NCI-H69 (cell line): ENCODE data around the gene OBSCN.

Source experiments
- DNase-seq: peaks from one replicate; lab custom pipeline; 2025; lab: John Stamatoyannopoulos, UW

Gene OBSCN

DNA sequence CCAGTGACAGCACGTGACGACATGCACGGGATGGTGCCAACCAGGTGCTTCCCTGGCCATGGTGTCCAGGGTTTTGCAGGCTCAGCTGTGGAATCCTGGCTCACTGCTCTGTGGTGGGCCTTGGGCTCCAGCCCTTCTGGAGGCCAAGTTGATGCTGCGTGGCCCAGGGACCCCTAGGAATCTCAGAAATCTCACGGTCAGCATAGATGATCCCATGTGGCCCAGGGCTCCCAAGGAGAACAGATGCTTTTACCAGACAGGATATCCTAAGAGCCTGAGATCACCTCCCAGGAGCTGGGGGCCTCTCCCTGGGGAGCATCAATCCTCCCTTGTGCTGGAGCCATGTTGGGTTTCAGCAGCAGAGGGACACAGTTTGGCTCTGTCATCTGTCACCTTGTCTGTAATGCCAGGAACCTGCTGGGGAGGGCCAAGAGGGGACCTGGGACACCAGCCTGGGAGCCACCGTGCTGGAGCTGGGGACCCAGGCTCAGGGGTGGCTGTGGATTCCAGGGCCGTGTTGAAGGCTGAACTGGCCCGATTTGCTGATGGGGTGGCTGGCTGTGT lies 134.9 kb downstream of the OBSCN start:
- DNase-seq, result no peak

DNA sequence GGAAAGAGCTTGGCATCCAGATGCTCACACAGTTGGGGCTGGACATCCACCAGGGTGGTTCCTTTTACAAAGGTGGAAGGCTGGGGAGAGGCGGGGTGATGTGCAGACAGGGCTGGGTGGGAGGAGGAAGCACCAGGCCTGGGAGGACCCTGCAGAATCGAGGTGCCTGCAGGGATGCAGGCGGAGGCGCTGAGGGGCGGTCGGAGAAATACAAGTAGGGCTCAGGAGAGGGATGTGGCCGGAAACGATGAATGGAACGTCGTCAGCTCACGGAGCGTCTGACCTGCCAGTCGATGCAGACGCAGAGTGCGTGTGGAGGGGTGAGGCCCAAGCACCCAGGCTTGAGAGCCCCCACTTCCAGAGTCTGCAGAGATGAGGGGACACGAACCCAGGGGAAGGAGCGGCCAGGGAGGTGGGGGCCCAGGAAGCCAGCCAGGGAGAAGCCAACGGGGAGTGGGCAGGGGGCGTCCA lies 135.4 kb downstream of the OBSCN start:
- no peak for DNase-seq

DNA sequence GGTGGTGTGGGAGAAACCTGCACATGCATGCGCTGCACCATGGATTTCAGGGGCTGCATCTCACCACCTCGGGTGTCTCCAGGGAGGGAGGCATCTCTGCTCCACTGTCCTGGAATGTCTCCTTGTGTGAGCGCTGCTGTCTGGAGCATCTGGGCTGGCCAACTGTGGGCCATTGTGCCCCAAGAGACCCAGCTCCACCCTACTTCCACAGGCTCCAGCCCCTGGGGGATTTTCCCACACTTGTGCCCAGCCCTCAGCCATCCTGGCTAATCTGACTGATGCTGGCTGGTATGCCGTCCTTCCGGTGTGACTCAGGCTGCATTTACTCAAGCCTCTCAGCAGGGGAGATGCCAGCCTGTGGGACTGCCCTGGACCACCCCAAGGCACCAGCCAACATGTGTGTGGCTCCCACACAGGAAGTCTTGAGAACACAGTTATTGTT lies 136.8 kb downstream of the OBSCN start:
- no peak for DNase-seq

- DNase-seq, result no peak
These were observed 137.5 kb downstream of the OBSCN start for GRCh38 chr1:228345201-228345930.

- no peak for DNase-seq
These were observed 138.9 kb downstream of the OBSCN start for GRCh38 chr1:228346731-228347130.

DNA sequence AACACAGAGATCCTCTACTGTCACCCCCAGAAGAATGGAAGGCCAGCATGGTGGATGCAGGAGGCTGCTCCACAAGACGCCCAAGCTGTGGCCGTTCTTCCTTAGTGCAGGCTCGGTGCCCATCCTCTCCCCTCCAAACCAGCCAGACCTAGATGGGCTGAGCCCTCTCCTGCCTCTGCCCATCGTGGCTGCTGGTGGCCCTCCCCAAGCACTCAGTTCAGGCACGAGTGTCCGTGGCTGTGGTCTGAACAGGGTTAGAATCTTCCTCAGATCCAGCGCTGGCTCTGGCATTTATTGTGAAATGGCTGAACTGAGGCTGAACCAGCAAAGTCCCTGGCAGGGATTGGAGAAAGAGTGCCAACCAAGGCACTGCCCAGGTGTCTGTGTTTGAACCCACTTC lies 139.3 kb downstream of the OBSCN start:
- no peak for DNase-seq

- no peak for DNase-seq
These were observed 141.0 kb downstream of the OBSCN start for GRCh38 chr1:228348708-228349467.

- no peak for DNase-seq
These were observed 141.9 kb downstream of the OBSCN start for GRCh38 chr1:228349701-228350171.

GRCh38 chr1:228350179-228350742 lies 142.4 kb downstream of the OBSCN start:
- DNase-seq, result no peak

DNA sequence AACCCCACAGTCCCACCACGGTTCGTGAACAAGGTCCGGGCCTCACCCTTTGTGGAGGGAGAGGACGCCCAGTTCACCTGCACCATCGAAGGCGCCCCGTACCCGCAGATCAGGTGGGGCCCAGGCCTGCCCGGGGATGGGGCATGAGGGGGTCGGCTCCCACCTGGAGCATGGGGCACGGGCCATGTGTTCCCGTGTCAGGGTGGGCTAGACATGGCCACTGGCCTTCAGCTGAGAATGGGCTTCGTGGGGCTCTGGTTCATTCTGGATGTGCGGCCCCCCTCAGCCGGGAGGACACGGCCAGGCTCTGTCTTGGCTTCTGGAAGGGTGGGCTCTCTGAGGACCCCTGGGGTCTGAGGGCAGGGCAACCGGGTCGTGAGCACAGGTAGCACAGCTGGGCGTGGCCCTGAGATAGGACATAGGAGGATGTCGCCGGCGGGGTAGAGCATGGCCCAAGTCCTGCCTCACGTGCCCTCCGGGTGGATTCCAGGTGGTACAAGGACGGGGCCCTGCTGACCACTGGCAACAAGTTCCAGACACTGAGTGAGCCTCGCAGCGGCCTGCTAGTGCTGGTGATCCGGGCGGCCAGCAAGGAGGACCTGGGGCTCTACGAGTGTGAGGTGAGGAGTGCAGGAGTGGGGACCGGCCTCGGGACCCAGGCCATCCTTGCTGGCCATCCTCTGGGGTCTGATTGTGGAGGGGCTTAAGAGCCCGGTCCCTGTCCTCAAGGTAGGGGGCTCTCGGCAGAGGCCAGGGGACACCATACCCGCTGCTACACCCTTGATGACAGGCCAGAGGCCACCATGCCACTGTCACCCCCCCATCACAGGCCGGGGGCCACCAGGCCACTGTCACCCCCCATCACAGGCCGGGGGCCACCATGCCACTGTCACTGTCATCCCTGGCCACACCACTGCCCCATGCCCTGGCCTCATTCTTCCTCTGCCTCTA lies 143.3 kb downstream of the OBSCN start:
- DNase-seq, result no peak

DNA sequence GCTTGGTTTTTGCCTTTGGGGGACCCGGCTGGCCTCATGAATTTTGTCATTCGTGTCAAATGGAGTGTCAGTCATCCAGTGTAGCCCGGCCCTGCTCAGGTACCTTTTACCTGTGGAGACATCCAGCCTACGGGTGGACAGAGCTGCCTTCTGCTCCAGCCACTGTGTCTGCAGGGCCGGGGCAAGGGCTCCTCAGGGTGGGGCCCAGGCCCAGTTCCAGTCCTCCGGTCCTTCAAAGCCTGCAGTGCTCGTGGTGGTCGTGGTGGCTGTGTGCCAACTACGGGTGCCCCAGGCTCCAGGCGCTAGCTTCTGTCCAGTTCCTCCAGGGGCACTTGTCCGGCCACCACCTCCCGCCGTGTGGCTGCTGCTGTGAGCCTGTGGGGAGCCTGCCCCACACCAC lies 144.0 kb downstream of the OBSCN start:
- DNase-seq, result no peak

DNA sequence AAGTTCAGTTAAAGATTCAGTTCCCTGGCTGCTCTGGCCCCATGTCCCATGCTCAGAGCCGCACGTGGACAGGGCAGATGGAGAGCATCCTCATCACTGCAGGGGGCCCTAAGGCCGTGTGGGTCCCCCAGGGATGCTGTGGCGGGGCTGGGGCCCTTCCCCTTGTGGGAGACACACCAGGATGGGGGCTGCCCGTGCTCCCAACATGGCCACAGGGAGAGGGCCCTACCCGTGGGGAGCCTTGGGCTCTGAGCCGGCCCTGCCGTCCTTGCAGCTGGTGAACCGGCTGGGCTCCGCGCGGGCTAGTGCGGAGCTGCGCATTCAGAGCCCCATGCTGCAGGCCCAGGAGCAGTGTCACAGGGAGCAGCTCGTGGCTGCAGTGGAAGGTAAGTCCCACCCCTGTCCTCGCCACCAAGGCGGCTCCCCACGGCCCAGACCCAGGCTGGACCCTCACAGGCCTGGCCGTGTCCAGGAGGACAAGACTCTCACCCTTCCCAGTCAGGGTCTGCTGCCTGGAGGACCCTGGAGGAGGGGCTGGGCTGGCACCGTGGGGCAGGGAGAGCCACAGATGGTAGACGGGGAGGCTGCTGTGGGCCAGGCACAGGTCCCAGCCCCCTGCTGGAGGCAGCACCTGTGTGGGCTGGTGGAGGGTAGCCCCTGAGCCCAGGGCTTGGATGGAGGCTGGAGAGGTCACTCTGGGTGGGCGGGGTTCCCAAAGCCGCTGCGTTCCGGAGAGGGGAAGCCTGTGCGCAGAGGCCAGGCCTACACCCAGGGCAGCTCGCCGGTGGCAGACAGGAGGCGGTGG lies 145.0 kb downstream of the OBSCN start:
- no peak for DNase-seq

DNA sequence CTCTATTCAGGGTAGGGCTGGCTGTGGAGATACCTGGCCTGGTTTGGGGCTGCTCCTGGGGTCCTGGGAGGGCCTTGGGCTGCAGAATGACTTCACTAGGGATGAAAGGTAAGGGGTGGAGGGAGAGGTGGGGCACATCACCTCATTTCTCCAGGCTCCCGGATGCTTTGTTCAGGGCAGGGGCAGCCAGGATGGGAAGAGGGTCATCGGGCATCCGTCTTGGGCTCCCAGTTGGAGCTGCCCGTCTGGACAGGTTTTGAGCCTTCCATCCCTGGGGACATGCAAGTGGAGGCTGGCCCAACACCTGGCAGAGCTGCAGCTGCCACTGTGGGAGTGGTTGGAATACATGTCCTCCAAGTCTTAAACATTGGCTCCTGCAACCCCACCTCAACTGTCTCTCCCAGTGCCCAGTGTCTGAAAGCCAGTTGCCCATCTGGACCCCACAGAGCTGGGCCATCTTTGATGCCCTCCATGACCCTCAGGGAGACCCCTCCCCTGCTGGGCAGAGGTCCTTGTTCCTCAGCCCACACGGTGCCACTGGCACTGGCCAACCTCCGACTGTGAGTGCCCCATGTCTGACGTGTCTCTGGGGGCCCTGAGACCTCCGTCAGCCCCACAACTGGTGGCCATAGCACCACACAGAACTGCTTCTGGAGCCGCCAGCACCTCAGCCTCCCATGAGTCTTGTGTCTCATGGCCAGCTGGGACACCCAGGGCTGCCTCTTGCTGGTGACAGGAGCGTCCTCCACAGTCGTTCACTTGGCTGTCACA lies 145.9 kb downstream of the OBSCN start:
- DNase-seq, result peak; percentile 12

DNA sequence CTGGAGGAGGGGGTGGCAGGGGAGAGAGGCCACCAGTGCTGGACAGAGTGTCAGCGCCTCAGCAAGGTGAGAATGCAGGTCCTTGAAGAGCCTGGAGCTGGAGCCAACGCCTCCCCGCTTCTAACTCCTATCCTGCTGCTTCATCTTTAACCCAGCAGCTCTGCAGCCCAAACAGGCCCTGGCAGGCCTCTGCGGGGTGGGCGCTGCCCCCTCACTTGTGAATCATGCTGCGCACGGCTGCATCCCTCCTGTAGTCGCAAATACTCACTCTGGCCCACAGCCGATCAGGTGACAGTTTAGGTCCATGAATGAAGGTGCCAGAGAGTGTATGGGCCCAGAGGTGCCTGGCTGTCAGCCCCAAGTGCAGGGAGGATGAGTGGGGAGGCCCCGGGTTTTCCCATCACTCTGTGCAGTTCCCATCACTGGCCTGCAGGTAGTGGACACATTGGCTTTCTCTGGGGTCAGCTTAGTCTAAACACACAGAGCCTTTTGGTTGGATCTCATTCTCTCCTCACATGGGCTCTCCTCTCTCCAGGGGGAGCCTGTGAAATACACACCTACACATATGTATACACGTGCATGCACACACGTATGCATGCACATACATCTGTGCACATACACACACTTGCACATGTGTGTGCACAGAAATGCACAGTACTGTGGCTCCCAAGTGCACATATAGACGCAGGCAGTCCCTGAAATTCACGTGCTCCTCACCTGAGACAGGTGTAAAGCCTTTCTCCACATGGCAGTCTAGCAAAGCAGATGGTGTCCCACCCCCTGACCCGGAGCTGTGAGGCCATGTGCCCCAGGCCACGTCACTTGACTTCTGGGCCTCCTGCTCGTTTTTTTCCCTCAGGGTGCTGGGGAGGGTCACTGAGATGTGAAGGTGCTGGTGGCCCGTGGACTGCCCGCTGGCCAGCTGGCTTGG lies 146.8 kb downstream of the OBSCN start:
- peak; percentile 36 for DNase-seq

- no peak for DNase-seq
These were observed 149.2 kb downstream of the OBSCN start for GRCh38 chr1:228356897-228357680.

DNA sequence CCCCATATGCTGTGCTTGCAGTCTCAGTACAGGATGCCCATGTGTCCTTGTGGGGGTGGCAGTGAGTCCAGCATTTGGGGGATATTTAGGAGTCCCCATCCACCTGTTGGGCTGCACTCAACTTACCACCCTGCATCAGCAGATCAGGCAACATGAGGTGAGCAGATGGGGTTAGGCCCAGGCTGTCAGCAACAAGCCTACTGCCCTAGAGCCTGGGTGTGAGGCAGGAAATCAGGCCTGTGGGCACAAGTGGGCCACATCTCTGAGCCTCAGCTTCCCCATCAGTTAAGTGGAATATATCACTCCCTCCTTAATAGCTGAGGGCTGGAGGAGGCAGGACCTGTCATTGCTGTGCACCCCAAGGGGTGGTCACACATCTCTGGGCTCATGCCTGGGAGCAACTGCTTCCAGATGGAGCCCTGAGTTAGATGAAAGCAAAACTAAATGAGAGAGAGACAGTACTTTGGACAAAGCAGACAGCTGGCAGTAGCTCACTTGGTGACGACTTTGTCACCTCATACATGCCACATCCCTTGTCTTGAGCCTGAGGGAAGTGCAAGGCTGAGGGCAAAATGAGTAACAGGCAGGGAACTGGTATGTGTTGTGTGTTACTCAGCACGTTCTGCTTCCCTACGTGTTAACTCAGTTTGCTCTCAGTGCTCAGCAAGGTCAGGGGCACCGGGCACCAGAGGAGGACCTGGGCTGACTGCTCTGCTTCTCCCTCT lies 150.4 kb downstream of the OBSCN start:
- DNase-seq, result no peak
